GM18505 (cell line): Measurements from ENCODE around the gene METRNL.

Experiments
- ATAC-seq: cut with Tn5 transposase; IDR thresholded peaks from one replicate; pipeline ENCODE4 v1.9.1; 2021; ENCODE audit not compliant: unreplicated experiment
- POLR2A ChIP-seq: IDR thresholded peaks from 4 replicates; pipeline ENCODE4 v1.6.1; 2011; ENCODE audit warnings: borderline replicate concordance; ENCODE audit not compliant: insufficient read depth, insufficient read length; ENCODE audit errors: extremely low read depth

Gene METRNL

DNA sequence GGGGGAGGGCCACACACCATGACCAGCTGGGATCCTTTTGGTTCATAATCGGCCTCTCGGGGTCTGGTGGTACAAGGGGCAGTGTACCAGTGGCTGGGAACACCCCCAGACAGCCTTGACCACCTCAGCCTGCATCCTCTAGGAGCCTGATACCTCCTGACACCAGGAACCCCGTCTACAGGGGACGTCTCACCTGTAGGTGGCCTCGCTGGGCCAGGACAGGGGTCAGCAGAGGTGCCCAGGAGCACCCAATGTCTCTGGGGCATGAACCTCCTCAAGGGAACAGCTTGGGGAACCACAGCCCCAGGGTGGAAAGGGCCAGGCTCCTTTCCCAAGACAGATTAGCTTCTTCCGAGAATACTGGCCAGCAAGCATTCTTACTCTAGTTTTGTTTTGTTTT is 2.5 kb upstream of the METRNL start:
- no peak for TF ChIP-seq POLR2A
- ATAC-seq, result no peak

DNA sequence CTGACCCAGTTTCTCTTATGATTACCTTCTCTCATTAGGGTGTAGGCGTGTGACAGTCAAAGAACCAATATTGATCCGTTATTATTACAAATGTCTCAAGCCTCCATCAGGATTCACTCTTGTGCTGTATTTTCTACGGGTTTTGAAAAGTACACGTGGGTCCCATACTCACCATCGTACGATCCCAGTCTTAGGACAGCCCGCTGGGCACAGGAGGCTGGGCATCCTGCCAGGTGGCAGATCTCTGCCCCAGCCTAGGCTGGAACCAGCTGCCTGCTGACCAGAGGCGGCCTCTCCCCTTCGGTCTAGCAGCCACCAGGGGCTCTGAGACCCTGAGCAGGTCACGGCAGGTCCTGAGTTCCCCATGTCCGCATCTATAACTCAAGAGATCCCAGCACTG is 2.0 kb upstream of the METRNL start:
- ATAC-seq, result no peak

DNA sequence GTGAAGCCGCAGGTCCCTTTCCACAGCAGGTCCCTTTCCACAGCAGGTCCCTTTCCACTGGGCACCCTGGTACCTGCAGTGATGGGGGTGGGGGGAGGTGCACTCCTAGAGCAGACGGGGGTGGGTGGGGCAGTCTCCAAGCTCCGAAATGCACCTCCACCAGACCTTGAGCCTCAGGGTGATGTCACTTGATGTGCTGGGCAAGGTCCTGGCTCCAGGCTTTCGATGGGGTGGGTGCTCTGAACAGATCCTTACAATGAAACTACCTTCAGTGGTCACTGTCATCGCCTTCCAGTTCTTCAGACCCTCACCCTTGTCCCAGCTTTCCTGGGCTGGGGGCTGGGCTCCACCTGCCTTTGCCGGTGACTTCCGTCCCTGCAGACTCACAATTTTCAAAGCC is 1.5 kb upstream of the METRNL start:
- TF ChIP-seq POLR2A, result no peak
- no peak for ATAC-seq

More for the DNA sequence above, 2.0 kb upstream of the METRNL start:
- no peak for TF ChIP-seq POLR2A

DNA sequence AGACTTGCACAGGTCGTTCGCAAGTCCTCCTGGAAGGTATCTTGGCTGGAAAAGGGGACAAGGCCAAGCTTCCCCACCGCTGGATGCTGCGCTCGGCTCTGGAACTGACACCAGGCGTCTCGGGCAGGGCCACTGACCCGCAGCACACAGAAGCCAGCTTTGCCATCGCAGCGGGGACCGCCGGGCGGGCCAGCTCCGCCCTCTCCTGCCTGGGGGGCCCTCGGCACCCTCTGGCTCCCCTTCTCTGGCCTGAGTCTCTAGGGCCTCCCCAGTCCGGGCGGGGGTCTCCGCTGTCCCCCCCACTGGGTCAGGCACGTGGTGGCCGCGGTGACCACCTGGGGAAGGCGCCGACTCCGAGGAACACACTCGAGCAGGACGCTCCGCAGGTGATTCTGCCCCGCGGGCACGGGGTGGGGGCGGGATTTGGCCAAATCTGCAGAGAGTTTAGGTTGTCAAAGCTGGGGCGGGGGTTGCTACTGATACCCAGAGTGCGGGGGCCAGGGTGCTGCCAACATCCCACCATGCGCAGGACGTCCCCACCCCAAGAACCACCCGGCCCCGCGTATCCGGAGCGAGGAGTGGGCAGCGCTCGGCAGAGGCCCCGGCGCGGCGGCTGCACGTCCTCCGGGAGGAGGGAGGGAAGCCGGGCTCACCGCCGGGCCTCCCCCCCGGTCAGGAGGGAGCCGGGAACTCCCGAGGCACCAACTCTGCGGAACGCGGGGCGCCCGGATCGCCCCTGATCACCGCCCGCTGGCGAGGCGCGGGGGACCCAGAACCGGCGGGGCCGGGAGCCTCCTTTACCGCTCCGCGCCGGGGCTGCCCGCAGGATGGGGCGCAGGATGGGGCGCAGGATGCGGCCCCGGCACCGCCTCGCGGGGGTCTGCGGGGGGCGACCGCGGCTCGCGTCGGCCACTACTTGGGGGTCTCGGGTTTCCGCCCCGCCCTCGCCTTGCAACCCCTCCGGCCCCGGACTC is 744 bp upstream of the METRNL start:
- TF ChIP-seq POLR2A, result no peak
- peak; percentile 1 for ATAC-seq

DNA sequence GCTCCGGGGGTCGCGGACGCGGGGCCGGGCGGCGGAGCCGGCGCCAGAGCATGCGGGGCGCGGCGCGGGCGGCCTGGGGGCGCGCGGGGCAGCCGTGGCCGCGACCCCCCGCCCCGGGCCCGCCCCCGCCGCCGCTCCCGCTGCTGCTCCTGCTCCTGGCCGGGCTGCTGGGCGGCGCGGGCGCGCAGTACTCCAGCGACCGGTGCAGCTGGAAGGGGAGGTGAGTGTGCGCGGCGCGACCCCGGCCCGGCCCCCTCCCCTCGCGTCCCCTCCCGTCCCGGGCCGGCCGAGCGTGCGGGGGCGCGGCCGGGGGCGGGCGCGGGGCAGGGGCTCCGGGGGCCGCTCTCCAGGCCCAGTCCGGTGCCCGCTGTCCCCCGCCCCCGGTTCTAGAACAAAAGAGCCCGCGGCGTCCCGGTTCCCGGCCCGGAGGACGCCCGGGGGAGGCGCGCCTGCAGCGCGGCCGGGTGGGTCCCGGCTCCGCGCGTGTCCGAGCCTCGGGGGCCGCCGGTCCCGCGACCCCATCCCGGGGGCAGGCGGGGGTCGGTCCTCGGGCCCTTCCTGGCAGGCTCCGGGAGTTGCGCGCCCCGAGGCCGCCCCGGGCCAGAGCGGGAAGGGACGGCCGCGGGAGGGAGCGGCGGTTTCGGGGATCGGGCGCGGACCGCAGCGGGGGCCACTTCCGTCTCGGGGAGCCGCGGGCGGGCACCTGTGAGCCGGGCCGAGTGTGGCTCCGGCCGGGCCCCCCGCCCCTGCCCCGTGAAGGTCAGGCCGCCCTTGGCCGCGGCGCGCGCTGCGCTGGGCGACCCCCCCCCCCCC is 563 bp downstream of the METRNL start:
- no peak for TF ChIP-seq POLR2A
- peak; percentile 8 for ATAC-seq

DNA sequence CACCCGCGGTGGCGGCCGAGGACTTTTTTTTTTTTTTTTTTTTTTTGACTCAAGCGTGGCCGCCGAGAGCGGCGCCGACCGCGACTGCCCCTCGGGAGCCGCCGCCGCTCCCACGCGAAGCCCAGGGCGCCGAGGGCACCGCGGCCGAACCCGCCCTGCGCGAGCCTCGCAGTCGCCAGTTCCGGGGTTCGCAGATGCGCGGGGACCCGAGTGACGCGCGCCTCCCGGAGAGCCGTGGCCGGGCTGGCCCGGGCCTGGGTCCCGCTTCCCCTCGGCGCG is 1.1 kb downstream of the METRNL start:
- ATAC-seq, result no peak
- no peak for TF ChIP-seq POLR2A

DNA sequence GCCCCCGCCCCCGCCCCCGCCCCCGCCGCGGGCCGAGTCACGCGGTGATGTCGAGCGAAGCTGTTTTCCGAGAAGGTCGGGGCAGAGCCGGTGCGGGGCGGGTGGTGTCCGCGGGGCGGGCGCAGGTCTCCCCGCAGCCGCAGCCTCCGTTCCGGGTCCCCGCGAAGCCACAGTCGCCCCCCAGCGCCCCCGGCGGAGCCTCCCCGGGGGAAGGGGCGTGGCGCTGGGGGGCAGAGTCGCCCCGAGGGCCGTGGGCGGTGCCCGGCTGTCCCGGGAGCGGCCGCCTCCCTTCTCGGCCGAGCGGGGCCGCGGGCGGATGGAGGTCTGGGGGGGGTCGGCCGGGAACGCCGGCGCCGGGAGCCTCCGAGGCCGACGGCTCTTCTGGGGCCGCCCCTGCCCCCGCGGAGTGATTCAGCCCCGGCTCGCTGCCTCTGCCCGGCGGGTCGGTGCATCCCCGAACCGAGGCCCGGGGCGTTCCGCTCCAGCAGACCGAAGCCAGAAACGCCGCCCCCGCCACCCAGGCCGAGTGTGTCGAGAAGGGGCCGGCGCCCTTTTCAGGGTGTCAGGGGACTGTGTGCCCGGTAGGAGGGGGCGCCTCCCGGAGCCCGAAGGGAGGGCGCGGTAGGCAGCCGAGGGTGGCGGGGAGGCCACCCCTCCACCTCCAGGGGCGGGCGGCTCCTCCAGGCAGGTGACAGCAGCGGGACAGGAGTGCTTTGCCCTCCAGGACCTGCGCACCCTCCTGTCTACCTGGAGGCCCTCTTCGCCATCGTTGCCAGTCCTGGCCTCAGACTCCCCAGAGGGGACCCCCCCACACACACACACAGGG is 1.7 kb downstream of the METRNL start:
- ATAC-seq, result no peak

GRCh38 chr17:83081684-83082201 is 2.3 kb downstream of the METRNL start:
- ATAC-seq, result no peak
- no peak for TF ChIP-seq POLR2A

More for the DNA sequence above, 1.7 kb downstream of the METRNL start:
- TF ChIP-seq POLR2A, result no peak

DNA sequence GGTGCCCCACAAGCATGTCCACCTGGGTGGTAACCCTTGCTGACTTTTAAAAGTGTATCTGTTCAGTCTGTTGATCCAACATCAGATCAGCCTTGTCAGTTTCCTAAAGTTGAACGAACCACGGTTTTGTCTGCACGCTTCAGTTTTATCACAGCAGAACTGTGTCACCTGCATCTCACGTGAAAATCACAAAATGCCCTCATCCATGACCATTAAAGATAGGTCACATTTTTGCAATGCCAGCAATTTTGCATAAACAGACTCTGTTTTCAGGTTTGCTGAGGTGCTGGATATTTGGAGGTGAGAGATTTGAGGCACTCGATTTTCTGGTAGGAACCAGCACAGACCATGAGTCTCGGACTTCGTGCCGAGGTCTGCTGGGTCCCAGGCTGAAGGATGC is 3.0 kb downstream of the METRNL start:
- no peak for TF ChIP-seq POLR2A
- no peak for ATAC-seq

GRCh38 chr17:83082909-83083367 is 3.5 kb downstream of the METRNL start:
- no peak for ATAC-seq

DNA sequence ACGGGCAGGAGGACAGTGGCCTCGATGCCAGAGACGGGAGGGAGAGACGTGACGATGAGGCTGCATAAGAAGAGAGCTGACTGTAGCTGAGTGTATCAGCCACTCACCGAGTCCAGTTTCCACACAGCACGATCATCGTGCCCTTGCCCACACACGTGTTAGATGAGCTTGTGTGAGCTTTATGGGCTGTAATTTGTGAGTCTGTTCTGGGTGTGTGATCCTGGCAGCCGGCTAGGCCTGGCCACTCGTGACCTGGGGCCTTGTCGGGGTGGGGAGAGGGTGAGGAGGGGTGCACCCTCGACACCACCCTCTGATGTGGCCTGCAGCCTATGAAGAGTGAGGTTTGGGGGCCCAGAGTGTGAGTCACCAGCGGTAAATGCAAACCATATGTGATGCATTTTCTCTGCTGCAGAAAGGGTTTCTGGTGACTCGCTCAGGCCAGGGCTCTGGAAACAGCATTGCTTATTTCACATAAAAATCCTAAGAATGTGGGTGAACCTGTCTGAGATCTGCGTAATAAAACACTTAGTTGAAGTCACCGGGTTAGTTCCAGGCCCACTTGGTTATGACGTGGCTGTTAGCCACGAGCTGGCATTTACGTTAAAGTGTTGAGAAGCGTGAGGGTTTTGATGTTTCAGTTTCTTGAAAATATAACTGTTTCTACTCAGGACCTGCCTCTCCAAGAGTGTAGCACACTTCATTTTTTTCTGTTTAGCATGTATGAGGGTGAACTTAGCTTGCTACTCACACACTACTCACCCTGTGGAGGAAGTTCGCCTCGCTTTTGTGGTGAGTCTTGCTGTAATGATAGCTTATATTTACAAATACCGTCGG is 4.2 kb downstream of the METRNL start:
- no peak for TF ChIP-seq POLR2A
- no peak for ATAC-seq

More at GRCh38 chr17:83082909-83083367, 3.5 kb downstream of the METRNL start:
- no peak for TF ChIP-seq POLR2A

GRCh38 chr17:83084214-83084613 is 4.8 kb downstream of the METRNL start:
- ATAC-seq, result no peak
- TF ChIP-seq POLR2A, result no peak

GRCh38 chr17:83084621-83085056 is 5.2 kb downstream of the METRNL start:
- TF ChIP-seq POLR2A, result no peak
- ATAC-seq, result no peak

DNA sequence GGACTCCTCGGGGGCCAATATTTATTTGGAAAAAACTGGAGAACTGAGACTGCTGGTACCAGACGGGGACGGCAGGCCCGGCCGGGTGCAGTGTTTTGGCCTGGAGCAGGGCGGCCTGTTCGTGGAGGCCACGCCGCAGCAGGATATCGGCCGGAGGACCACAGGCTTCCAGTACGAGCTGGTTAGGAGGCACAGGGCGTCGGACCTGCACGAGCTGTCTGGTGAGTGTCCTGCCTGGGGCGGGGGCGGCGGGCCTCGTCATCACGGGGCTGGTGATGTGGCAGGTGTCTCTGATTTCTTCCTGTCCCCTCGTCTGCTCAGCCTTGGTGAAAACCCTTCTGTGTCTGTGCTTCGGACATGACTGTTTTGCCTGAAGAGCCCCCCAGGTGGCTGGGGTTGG is 5.7 kb downstream of the METRNL start:
- TF ChIP-seq POLR2A, result no peak

More for the DNA sequence above, 5.7 kb downstream of the METRNL start:
- ATAC-seq, result no peak
